ENCODE results near the gene CTBP2. TPM values are rescaled to one million over a fixed set of nuclear protein-coding genes. Genes with fewer than 3 reads are reported as not detected.

The CTBP2 gene
- total RNA-seq, 6 experiments from 2014 or later: 70.6 to 86.9 (median 78.8) TPM

GRCh38 chr10:125017547-125018298, 142.6 kb downstream of the CTBP2 start:
- Mint-ChIP-seq H3K4me3 (no peak overlapping the region), H3K27me3 (ENCODE audit: insufficient read depth) (peaks cover 6% of the 10 kb centered on the region), H3K36me3 (ENCODE audit: low read depth) (peaks cover 15% of the 10 kb centered on the region), H3K4me1 (ENCODE audit: low read depth) (peaks cover 18% of the 10 kb centered on the region), H3K27ac (no peak overlapping the region), H3K9me3 (no peaks in the 10 kb centered on the region)
- no peak for DNase-seq
- TF ChIP-seq, protein P1, sequence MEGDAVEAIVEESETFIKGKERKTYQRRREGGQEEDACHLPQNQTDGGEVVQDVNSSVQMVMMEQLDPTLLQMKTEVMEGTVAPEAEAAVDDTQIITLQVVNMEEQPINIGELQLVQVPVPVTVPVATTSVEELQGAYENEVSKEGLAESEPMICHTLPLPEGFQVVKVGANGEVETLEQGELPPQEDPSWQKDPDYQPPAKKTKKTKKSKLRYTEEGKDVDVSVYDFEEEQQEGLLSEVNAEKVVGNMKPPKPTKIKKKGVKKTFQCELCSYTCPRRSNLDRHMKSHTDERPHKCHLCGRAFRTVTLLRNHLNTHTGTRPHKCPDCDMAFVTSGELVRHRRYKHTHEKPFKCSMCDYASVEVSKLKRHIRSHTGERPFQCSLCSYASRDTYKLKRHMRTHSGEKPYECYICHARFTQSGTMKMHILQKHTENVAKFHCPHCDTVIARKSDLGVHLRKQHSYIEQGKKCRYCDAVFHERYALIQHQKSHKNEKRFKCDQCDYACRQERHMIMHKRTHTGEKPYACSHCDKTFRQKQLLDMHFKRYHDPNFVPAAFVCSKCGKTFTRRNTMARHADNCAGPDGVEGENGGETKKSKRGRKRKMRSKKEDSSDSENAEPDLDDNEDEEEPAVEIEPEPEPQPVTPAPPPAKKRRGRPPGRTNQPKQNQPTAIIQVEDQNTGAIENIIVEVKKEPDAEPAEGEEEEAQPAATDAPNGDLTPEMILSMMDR (IDR thresholded peaks at IDR 0.05): no peak

DNA sequence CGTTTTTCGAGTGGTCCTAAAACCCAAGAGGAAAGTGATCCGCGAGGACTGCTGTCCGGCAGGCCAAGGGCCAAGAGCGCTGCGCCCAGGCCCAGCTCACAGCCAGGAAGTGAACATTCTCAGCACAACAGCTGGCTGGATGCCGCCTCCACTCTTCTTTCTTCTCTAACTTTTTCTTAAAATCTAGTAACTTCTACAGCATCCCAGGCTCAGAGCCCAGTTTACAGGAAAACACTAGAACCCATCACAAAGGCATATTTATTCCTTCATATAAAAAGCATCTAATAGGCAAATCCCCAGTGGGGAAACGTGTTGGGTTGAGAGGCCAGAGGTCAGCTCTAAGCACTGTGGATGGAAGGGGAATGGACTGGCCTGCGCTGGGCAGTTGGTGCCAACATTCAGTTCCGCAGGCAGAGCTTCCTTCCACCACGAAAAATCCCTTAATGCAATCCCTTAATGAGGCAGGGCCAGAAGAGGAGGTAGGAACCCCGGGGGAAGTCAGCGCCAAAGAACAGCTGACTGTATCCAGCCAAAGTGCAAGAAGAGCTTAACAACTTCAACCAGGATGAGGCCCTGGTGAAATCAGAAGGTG, 143.7 kb downstream of the CTBP2 start:
- peak overlapping the region; percentile 45; the same call in 1 of the 2 replicates for H3K27ac Mint-ChIP-seq
- H3K9me3 Mint-ChIP-seq: no peaks in the 10 kb centered on the region
- TF ChIP-seq, protein P1 (IDR thresholded peaks at IDR 0.05): no peak
- H3K27me3 Mint-ChIP-seq (ENCODE audit: insufficient read depth): peaks cover 6% of the 10 kb centered on the region
- H3K4me1 Mint-ChIP-seq (ENCODE audit: low read depth): peaks cover 18% of the 10 kb centered on the region
- H3K4me3 Mint-ChIP-seq: no peak overlapping the region
- H3K36me3 Mint-ChIP-seq (ENCODE audit: low read depth): peaks cover 15% of the 10 kb centered on the region
- no peak for DNase-seq

DNA sequence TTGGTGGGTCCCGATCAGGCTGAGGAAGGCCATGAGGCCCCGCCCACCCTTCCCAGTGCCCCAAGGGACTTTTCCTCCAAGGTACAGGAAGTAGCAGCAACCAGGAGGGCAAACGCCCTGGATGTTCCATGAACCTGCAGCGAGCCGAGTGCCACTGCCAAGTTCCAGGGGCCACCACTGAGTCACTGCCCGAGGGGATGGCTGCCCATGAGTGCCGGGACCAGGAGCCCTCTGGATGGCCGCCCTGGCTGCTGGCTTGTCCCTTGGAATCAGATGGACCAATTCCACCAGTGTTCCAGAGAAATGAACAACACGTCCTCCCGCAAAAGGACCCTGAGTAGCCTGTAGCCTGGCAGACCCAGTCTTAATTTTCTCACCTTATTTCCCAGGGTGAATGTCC, 144.2 kb downstream of the CTBP2 start:
- Mint-ChIP-seq H3K4me3 (no peak overlapping the region), H3K27me3 (ENCODE audit: insufficient read depth) (peaks cover 6% of the 10 kb centered on the region), H3K9me3 (no peaks in the 10 kb centered on the region), H3K27ac (no peak overlapping the region; the same call in 1 of the 2 replicates), H3K36me3 (ENCODE audit: low read depth) (peaks cover 15% of the 10 kb centered on the region; the same call in 1 of the 2 replicates), H3K4me1 (ENCODE audit: low read depth) (peaks cover 18% of the 10 kb centered on the region)
- TF ChIP-seq, protein P1 (IDR thresholded peaks at IDR 0.05): no peak
- DNase-seq: no peak

DNA sequence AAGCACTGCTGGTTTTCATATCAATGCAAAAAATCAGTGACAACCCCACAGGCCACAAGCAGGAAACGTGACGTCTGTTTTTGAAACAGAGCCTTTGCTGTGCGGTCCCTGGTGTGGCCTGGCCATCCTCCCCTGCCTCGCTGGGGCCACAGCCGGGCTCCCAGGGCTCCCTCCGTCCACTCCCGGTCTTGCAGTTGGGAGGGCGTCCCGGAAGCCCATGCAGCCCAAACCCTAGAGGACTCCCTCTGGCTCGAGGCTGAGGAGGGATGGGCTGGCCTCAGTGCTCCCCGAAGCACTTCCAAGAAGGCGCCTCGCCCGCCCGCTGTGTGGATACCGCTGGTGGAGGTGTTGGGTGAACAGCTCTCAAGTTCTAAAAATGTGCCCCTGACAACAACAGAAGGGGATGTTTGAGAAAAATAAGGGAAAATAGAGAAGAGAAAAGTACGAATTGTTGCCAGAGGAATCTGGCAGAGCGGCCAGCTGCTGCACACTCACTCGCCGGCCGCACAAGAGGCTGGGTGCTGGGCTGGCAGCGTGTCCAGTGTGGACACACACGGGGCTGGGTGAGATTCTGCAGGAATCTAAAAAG, 144.9 kb downstream of the CTBP2 start:
- Mint-ChIP-seq H3K27me3 (ENCODE audit: insufficient read depth) (peaks cover 6% of the 10 kb centered on the region), H3K9me3 (no peaks in the 10 kb centered on the region), H3K4me3 (no peak overlapping the region), H3K27ac (peak overlapping the region; percentile 57; the same call in 1 of the 2 replicates), H3K4me1 (ENCODE audit: low read depth) (peaks cover 21% of the 10 kb centered on the region), H3K36me3 (ENCODE audit: low read depth) (peaks cover 15% of the 10 kb centered on the region; the same call in 1 of the 2 replicates)
- no peak for DNase-seq
- TF ChIP-seq, protein P1 (IDR thresholded peaks at IDR 0.05): no peak

GRCh38 chr10:125014836-125015355, 145.5 kb downstream of the CTBP2 start:
- H3K9me3 Mint-ChIP-seq: no peaks in the 10 kb centered on the region
- peaks cover 23% of the 10 kb centered on the region for H3K4me1 Mint-ChIP-seq (ENCODE audit: low read depth)
- no peak overlapping the region for H3K27ac Mint-ChIP-seq
- H3K4me3 Mint-ChIP-seq: no peak overlapping the region
- TF ChIP-seq, protein P1 (IDR thresholded peaks at IDR 0.05): no peak
- DNase-seq: no peak
- peaks cover 1% of the 10 kb centered on the region for H3K27me3 Mint-ChIP-seq (ENCODE audit: insufficient read depth)
- H3K36me3 Mint-ChIP-seq (ENCODE audit: low read depth): peaks cover 15% of the 10 kb centered on the region; the same call in 1 of the 2 replicates
